Ishikawa (cell line): ENCODE results near the gene ASCL2.

ENCODE experiments used
- CEBPB ChIP-seq: IDR thresholded peaks from 2 replicates; pipeline ENCODE4 v1.6.1; 2012
- CREB1 ChIP-seq: IDR thresholded peaks from 2 replicates; pipeline ENCODE4 v1.6.1; 2012; ENCODE audit warnings: low read depth
- EGR1 ChIP-seq: IDR thresholded peaks from 2 replicates; pipeline ENCODE4 v1.6.1; 2012
- EP300 ChIP-seq: IDR thresholded peaks from 2 replicates; pipeline ENCODE4 v1.6.1; 2012; ENCODE audit warnings: borderline replicate concordance
- FOXM1 ChIP-seq: IDR thresholded peaks from 2 replicates; pipeline ENCODE4 v1.6.1; 2012; ENCODE audit warnings: low read depth, borderline replicate concordance
- NFIC ChIP-seq: IDR thresholded peaks from 2 replicates; pipeline ENCODE4 v1.6.1; 2012
- RAD21 ChIP-seq: IDR thresholded peaks from 2 replicates; pipeline ENCODE4 v1.6.1; 2012; ENCODE audit warnings: low read depth
- TAF1 ChIP-seq: IDR thresholded peaks from 2 replicates; pipeline ENCODE4 v1.6.1; 2012; ENCODE audit warnings: low read depth, mild to moderate bottlenecking
- TCF12 ChIP-seq: IDR thresholded peaks from 2 replicates; pipeline ENCODE4 v1.6.1; 2012; ENCODE audit warnings: low read depth
- TEAD4 ChIP-seq: IDR thresholded peaks from 2 replicates; pipeline ENCODE4 v1.6.1; 2012
- YY1 ChIP-seq: IDR thresholded peaks from 2 replicates; pipeline ENCODE4 v1.6.1; 2012; ENCODE audit warnings: low read depth
- ZBTB7A ChIP-seq: IDR thresholded peaks from 2 replicates; pipeline ENCODE4 v1.6.1; 2012; ENCODE audit warnings: low read depth
- TF ChIP-seq, protein P1 (sequence below): IDR thresholded peaks from 2 replicates; pipeline ENCODE4 v1.6.1; 2012; ENCODE audit warnings: low read depth, mild to moderate bottlenecking
- TF ChIP-seq, protein P2 (sequence below): IDR thresholded peaks from 2 replicates; pipeline ENCODE4 v1.6.1; 2012
- TF ChIP-seq, protein P3 (sequence below): IDR thresholded peaks from 2 replicates; pipeline ENCODE4 v1.6.1; 2012

The ASCL2 gene

DNA sequence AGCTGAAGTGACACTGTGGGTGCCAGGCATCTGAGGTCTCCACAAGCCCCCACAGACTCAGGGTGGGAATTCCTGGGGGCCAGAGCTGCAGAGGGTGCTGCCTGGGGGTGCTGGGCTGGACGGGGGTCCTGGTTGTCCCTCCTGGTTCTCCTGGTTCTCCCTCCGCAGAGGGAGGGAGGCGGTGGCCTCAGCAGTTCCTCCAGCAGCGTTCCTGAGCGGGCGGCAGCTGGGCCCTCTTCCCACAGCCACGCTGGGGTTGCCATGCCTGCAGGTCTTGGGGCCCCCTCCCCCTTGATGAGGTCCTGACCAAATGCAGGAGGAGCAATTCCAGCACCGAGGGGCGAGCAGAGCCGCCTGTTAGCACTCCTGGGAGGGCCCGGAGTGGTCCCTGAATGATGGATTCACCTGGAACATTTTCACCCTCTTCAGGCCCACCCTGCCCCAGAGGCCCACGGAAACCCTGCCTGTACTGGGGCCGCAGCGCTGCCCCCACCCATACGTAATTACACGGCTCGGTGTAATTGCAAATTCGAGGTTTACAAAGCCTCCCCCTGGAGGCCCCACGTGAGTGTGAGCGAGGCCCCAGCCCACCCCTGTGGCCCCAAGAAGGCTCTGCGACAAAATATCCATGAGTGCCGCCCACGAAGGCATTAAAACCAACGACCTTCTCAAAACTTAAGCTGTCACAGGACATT, 30.7 kb upstream of the ASCL2 start:
- TF ChIP-seq YY1, result no peak

DNA sequence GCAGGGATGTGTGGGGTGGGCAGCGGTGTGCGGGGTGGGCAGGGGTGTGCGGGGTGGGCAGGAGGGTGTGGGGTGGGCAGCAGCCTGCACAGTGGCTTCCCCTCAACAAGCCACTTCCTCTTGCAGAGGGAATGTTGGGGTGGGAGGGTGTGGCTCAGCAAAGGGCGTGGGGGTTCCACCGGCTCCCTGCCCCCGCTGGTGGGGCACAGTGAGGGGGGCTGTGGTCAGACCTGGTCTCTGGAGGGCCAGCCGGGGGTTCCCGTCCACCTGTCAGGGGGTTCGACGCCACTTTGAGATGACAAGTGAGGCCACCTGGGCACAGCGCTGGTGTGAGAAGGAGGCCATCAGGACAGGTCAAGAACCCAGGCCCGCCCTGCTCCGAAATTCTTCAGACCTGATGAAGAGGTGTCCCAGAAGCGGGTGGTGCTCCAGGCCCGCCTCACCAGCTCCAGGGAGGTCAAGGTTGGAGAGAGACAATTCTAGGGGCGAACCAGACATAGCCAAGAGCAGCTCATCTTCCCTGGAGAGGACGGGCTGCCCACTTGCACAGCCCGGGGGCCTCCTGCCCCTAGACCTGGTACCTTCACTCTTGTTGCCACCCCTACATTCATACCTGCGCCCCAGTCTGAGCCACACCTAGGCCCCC, 30.0 kb upstream of the ASCL2 start:
- TF ChIP-seq TEAD4, result no peak
- TF ChIP-seq NFIC, result no peak
- TF ChIP-seq TCF12, result no peak
- TF ChIP-seq, protein P1, sequence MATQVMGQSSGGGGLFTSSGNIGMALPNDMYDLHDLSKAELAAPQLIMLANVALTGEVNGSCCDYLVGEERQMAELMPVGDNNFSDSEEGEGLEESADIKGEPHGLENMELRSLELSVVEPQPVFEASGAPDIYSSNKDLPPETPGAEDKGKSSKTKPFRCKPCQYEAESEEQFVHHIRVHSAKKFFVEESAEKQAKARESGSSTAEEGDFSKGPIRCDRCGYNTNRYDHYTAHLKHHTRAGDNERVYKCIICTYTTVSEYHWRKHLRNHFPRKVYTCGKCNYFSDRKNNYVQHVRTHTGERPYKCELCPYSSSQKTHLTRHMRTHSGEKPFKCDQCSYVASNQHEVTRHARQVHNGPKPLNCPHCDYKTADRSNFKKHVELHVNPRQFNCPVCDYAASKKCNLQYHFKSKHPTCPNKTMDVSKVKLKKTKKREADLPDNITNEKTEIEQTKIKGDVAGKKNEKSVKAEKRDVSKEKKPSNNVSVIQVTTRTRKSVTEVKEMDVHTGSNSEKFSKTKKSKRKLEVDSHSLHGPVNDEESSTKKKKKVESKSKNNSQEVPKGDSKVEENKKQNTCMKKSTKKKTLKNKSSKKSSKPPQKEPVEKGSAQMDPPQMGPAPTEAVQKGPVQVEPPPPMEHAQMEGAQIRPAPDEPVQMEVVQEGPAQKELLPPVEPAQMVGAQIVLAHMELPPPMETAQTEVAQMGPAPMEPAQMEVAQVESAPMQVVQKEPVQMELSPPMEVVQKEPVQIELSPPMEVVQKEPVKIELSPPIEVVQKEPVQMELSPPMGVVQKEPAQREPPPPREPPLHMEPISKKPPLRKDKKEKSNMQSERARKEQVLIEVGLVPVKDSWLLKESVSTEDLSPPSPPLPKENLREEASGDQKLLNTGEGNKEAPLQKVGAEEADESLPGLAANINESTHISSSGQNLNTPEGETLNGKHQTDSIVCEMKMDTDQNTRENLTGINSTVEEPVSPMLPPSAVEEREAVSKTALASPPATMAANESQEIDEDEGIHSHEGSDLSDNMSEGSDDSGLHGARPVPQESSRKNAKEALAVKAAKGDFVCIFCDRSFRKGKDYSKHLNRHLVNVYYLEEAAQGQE, result no peak
- no peak for TF ChIP-seq ZBTB7A
- no peak for TF ChIP-seq CEBPB
- no peak for TF ChIP-seq CREB1
- no peak for TF ChIP-seq TAF1
- TF ChIP-seq, protein P2, sequence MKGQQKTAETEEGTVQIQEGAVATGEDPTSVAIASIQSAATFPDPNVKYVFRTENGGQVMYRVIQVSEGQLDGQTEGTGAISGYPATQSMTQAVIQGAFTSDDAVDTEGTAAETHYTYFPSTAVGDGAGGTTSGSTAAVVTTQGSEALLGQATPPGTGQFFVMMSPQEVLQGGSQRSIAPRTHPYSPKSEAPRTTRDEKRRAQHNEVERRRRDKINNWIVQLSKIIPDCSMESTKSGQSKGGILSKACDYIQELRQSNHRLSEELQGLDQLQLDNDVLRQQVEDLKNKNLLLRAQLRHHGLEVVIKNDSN, result no peak
- TF ChIP-seq, protein P3, sequence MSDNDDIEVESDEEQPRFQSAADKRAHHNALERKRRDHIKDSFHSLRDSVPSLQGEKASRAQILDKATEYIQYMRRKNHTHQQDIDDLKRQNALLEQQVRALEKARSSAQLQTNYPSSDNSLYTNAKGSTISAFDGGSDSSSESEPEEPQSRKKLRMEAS, result no peak
- TF ChIP-seq YY1, result no peak
- no peak for TF ChIP-seq RAD21
- TF ChIP-seq EGR1, result no peak
- TF ChIP-seq EP300, result no peak
- TF ChIP-seq FOXM1, result no peak

DNA sequence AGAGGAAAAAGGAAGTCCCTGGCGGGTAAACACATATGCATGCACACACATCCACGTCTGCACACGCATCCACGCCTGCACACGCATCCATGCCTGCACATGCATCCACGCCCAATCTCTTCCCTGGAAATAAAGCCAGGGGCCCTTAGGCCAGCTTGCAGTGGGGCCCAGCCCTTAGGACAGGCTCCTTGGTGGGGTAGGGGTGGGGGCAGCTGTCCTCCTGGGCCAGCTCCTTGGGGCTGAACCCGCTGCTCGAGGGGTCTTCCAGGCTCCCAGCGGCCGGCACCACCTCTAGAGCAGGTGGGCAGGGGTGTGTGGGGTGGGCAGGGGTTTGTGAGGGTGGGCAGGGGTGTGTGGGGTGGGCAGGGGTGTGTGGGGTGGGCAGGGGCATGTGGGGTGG, 29.4 kb upstream of the ASCL2 start:
- TF ChIP-seq TCF12 (no peak), ZBTB7A (no peak), NFIC (no peak), FOXM1 (no peak), EP300 (no peak), CREB1 (no peak), RAD21 (no peak), EGR1 (no peak), TAF1 (no peak), TEAD4 (no peak), YY1 (no peak), CEBPB (no peak)
- TF ChIP-seq, protein P3, result no peak
- TF ChIP-seq, protein P2, result no peak
- TF ChIP-seq, protein P1, result no peak

DNA sequence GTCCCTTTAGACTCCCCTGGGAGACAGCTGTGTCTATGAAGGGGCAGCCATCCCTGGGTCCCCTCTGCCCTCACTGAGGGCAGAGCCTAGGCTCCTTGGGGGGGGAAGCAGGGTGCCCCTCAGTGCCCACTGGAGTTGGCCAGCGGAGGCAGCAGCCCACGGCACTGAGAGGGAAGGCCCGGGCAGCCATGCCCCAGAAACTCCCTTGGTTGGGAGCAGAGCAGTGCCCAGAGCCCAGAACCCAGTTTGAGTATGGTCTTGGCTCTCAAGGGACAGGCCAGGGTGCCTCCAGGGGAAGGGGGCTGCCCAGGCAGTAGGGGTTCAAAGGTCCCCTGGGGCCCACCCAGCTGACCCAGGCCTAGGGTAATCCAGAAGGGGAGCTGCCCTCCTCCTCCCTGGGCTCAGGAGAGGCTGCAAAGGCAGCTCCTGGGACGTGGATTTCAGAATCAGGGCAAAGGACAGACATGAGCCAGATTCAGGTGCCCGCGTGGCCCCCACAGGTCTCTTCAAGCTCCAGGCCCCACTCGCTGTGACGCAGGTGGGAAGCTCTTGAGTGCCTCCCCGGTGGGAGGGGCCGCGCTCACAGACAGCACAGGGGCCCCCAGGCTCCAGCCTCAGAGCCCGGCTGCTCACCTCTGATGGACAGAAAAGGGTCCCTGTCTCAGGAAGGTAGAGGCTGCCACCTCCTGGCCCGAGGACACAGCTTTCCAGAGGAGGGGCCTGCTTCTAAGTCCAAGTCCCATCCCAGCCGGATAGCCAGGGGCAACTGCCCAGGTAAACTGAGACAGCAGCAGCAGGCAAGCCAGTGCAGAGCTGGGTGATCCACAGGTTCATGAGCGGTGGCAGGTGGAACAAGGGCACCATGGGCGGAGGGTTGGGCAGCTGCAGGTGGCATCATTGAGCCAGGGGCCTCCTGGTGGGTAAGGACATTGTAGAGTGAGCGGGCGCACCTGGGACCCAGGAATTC, 28.7 kb upstream of the ASCL2 start:
- TF ChIP-seq RAD21 (peak; percentile 92), FOXM1 (no peak)

DNA sequence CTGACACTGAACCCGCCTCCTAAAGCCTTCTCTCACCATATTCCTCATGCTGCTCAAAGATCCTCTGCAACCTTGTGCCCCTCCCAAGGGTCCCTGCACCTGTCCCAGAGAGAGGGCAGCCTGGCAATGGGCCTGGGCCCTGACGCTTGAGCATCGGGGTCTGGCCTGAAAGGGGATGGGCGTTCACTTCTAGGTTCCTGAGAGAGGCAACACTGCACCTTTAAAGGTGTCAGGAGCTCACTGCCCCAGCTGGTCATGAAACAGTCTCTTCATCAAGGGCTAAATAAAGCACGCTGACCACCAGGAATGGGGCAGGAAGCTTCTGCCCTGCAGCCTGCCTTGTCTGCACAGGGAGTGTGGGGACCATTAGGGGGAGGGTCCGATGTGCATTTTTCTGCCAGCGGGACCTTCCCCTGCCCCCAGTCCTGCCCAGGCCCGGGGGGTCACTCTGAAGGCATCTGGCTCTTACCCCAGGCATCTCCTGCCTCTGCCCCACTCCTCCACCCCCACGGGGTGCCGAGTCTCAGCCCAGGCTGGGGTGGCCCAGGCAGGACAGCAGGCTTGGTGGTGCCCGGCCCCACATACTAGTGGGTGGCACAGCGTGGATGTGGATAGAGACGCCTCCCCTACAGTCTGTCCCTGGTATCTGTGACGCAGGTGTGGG, 27.9 kb upstream of the ASCL2 start:
- TF ChIP-seq TEAD4, result no peak
- TF ChIP-seq TAF1, result no peak
- no peak for TF ChIP-seq FOXM1
- TF ChIP-seq, protein P2, result no peak
- TF ChIP-seq YY1, result no peak
- no peak for TF ChIP-seq RAD21
- TF ChIP-seq ZBTB7A, result no peak
- TF ChIP-seq EP300, result no peak
- no peak for TF ChIP-seq NFIC
- no peak for TF ChIP-seq TCF12
- no peak for TF ChIP-seq EGR1
- no peak for TF ChIP-seq CREB1
- TF ChIP-seq, protein P3, result no peak
